GM18526 (cell line): Measurements from ENCODE around the gene ITGA11.

Experiments used
- POLR2A ChIP-seq: IDR thresholded peaks from 3 replicates; pipeline ENCODE4 v1.6.1; 2011; ENCODE audit not compliant: insufficient read length; ENCODE audit errors: extremely low read depth

The ITGA11 gene

DNA sequence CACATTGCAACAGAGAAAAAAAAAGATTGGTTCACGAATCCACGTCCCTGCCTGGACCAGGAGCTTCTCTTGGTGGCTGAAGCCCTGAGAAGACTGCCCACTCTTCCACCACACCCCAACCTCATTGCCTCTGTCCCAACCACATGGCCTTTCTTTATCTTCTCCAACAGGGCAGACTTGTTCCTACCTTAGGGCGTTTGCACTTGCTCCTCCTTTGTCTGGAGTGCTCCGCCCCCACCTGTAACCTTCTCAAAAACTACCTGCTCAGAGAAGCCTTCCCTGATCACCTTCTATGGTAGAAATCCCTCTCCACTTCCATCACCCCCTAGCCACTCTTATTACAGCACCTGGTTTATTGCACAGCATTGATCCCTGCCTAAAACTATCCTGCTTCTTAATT, 64.7 kb downstream of the ITGA11 start:
- no peak for TF ChIP-seq POLR2A

DNA sequence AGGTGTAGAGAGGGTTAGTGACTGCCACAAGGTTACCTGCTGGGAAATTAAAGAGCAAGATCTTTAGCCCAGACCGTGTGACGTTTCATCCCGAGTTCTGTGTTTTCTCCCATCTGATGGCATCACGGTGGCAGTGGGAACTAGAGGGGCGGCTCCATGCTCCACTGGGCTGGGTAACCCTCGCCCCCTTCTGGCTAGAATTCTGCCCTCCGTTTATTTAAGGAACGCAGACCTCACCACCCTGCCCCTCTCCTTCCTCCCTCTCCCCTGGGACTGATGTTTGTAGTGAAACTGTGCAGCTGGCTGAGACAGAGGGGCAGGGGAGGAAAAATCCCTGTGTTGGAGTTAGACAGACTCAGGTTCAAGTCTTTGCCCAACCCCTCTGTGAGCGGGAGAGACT, 65.6 kb downstream of the ITGA11 start:
- no peak for TF ChIP-seq POLR2A

DNA sequence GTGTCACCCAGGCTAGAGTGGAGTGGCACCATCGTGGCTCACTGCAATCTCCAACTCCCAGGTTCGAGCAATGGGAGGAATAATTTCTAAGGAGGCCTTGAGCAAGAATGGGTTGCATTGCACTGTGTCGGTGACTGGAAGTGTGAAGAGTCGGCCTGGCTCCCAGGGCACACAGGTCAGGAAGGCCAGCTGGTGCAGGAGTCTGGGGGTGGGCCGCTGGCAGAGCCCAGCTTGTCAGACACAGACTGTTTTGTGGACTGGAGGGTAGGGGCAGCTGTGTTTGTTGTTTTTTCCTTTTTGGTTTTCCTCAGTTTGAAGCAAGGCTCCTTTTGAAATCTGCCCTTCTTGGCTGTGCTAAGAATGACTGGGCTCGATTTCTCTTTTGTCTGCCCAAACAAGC, 66.2 kb downstream of the ITGA11 start:
- TF ChIP-seq POLR2A, result no peak

DNA sequence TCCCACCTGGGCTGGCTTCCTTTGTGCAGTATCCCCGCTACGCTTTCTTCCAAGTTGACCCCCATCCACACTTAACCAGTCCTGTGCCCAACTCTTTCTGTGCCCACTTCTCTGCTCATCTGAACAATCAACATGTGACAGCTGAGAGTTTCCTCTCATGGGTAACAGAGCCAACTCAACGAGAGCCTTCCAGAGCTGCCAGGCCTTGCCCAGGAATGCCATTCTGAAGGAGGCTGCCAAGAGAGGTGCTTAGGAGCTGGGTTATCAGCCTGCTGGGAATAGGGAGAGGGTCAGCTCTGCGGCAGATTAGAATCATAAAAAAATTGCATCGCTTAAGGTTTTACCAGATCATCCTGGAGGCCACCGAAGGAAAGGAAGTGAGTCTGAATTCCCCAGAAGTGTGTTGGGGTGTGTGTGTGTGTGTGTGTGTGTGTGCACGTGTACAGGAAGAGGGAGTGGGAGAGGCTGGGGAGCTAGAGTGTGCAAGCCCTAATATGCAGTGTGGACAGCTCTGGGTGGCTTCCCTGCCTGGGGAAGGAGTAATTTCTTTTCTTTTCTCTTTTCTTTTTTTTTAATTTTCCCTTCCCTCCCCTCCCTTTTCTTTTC, 66.7 kb downstream of the ITGA11 start:
- no peak for TF ChIP-seq POLR2A

DNA sequence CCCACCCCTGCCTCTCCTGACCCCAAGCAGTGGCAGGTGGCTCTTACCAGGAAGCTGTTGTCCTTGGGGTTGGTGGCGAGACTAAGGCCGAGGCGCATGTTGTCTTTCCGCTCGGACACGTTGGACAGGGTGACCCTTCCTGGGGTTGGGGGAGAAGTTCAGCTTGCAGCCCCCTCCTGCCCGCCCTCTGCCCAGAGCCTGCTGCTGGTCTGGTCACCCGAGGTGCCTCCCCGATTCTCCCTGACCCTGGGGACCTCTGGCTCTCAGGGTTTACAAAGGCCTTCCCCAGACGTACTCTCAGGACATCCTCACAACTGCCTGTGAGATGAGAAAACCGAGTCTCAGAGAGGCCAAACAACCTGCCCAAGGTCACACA, 67.3 kb downstream of the ITGA11 start:
- no peak for TF ChIP-seq POLR2A

DNA sequence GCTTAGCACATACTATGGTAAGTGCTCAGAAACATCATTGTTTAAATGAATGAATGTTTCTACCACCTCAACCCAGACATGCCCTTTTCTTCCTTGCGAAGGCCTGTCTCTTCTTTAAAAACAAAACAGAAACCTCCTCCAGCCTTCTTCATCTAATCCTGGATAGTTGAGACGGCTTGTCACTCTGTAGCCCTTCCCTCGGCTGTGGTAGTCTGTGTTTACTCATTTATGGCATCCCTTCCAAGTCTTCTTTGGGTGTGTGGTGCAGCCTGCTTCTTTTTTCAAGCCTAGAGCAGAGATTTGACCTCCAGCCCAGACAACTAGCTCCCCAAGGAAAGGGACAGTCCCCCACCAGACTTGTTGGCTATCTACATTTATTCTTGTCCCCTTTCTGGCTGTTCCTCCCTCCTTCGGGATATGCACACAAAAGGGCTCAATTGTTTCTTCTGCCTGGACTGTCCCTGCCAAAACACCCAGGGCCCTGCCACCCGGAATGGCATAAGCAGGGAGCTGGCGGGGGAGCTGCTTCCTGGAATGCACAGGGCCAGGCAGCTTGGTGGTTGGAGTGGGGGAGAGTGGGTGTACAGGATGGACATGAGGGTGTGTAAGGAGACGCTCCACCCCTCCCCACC, 67.8 kb downstream of the ITGA11 start:
- no peak for TF ChIP-seq POLR2A

DNA sequence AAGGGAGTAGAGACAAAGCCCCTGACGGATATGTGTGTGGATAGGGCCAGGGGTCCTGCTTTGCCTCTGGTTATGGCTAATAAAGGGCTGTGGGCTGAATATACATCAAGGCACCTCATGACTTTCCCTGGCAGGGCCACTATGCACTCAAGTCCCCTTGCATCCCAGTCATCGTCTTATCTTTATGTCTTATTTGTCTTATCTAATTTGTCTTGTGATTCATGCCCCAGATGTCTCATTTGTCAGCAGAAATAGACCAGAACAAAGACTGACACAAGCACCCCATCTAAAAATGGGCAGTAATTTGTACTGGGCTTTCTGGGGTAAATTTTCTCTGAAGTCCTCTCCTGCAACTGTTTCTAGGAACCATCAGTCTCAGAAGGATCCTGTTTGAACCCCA, 68.6 kb downstream of the ITGA11 start:
- no peak for TF ChIP-seq POLR2A

DNA sequence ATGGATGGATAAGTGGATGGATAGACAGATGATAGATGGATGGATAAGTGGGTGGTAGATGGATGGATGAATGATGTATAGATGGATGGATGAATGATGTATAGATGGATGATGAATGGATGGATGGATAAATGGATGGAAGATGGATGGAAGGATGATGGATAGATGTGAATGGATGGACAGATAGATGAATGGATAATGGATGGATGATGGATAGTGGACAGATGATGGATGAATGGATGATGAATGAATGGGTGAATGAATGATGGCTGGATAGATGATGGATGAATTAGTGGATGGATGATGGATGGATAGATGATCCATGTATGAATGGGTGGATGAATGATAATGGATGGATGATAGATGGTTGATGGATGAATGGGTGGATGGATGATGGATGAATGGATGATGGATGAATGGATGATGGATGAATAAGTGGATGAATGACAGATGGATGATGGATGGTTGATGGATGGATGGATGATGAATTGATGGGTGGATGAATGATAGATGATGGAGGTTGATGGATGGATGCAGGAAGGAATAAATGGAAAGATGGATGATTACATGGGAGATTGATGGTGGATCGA, 69.3 kb downstream of the ITGA11 start:
- TF ChIP-seq POLR2A, result no peak

DNA sequence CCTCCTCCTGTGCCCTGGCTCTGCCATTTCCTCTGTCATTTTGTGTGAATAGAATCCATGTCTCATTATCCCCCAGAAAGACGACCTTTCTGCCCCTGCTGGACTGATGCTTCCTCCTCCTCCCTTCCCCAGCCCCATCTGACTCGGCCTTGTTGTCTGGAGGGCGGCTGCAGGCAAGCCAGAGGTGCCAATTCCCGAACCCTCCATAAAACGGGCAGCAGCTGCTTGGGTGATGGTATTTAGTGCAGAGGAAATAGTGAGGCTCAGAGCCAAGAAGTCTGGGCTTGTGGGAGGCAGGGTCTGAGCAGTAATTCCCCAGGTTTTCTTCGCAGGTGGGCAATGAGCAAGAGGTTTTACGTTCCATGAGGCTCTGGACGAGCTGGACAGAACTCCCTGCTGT, 71.2 kb downstream of the ITGA11 start:
- TF ChIP-seq POLR2A, result no peak

DNA sequence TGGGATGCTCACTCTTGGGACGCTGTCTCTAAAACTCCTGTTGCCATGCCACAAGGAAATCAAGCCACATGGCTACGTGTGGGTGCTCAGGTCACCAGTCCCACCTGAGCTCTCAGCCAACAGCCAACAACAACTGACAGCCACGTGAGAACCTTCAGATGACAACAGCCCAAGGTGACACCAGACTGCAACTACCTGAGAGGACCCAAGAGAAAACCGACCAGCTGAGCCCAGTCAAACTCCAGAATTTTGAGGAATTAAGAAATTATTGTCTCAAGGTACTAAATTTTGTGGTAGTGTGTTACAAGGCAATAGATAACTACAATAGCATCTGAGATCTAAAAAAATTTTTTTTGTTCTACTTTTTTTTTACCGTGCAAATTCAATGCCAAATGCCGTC, 75.2 kb downstream of the ITGA11 start:
- TF ChIP-seq POLR2A, result no peak

DNA sequence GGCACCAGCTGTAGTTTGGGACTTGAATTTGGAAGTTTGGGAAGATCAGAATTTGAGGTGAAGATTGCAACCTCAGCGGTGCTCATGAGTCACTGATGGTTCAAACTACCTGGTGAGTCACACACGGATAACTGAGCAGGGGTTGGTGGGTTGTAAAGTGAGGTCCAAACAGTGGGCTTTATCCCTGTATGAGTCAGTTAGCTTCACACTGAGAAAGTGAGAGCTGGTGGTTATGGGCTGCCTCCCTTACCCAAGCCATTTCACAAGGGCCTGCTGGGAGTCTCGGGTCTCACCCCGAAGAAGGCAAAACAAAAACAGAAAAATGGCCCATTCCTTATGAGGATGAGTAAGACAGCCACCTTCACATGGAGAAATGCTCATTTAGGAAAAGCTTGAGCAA, 77.0 kb downstream of the ITGA11 start:
- TF ChIP-seq POLR2A, result no peak

DNA sequence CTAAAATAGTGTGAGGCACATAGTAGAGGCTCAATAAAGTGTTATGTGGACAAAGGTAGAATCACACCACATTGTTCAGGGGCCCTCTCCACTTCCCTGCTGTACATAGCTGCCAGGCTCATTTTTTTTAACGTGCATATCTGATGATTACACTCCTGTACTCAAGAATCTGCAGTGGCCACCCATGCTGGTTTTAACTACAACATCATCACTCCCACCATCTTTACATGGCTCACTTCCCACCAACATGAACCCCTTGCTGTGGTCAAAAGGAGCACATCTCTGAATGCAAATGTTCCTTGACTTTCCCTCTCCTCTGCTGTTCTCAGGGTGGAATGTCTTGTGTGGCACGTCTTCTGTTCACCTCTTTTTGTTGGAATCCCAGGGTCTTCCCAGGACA, 77.7 kb downstream of the ITGA11 start:
- no peak for TF ChIP-seq POLR2A

DNA sequence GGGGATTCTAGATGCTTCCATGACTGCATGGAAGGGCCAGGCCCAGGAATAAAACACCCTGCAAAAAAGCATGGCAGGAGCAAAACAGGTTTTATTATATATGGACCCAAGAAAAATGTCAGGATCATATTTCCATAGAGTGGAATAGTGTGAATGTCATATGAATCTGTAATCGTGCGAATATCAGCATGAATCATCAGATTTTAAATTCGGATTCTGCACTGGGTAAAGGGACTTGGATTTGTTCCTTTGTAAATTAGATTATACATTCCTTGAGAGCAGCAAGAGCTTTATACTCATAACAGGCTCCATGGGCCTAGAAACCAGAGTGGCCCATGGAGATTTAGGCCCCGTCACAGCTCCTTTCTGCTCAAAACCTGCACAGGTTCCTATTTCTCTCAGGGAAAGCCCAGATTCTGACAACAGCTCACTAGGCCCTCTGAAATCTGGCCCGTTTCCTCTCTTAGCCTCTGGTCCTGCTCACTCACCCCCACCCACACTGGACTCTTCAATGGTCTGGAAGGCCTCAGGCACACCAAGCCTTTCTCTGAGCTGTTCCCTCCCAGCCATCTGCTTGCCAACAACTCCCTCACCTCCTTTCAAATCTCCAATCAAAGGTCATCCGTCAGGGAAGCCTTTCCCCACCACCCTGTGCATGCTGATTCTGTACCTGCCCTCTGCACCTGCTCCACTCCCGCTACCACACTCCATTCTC, 78.4 kb downstream of the ITGA11 start:
- TF ChIP-seq POLR2A, result no peak

DNA sequence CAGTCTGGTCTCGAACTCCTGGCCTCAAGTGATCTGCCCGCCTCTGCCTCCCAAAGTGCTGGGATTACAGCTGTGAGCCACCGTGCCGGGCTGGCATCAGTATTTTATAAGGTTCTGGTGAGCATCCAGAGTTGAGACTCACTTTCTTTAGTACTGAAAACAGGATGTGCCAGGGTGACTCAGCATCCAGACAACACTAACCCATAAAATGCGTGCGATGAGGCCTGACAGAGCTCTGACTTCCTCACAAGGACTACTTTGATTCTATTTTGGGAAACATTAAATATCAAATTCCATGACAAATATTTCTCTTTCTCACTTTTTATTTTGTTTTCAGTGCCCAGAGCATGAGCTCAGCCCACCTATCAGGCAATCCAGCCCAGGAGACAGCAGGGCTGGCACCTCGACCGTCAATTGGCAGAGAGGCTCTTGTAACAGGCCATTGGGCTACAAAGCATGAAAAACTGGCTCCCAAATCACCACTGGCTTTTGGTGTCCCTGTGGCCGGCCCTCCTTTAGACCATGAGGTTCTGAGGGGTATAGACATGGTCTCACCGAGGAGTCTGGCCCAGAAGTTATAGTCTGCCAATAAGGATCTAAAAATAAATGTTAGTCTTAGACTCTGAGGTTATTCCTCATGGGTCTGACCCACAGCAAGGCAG, 79.4 kb downstream of the ITGA11 start:
- no peak for TF ChIP-seq POLR2A

DNA sequence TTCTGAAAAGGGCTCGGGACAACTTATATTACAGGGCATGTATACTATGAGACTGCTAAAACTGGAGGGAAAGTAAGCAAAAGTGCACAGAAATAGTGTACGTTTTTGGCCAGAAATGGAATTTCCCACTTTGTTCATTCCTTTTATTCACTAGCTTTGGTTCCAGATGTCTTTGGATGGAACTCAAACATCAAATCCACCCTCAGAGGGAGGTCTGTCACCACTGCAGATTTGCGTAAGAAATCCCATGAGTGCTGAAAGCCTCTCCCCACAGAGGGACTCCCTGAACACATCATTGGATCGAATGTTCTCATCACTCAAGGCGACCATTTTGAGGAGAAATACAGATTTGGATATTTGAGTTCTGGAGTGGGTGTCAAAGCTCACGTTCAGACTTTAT, 82.8 kb downstream of the ITGA11 start:
- no peak for TF ChIP-seq POLR2A

DNA sequence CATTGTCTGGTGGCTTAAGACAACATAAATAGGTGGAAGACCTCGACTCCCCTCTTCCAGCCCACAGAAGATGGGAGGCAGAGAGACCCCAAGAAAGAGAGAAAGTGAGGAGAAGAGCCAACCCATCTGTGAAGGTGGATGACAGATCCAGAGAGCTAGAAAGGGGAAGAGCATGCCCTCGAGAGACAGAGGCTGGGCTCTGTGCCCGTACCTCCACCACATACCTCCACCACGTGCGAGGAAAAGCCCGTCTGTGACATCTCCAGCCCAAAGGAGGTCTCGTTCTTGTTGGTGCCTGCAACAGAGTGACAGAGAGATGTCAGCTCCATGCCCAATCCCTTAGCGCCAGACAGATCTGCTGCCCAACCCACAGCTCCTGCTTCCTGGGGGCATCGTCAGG, 83.4 kb downstream of the ITGA11 start:
- TF ChIP-seq POLR2A, result no peak
